HG03097 (cell line): Measurements from ENCODE around the gene ACY1.

ENCODE experiments used
- ATAC-seq: cut with Tn5 transposase; IDR thresholded peaks from one replicate; pipeline ENCODE4 v1.9.1; 2021; ENCODE audit not compliant: unreplicated experiment, low FRiP score

ACY1 gene

GRCh38 chr3:51982838-51983577 lies at the start of gene ACY1:
Gene ACY1, plus strand, starts transcription at chr3:51983535. Its CDS starts 530 bp downstream, at chr3:51984065.
- peak; percentile 75 for ATAC-seq

- no peak for ATAC-seq
These were observed 49.0 kb upstream of the ACY1 start for GRCh38 chr3:51934139-51934850.

- no peak for ATAC-seq
These were observed 48.1 kb upstream of the ACY1 start for GRCh38 chr3:51934991-51935885.

GRCh38 chr3:51935886-51936755 lies 47.2 kb upstream of the ACY1 start:
- no peak for ATAC-seq

- no peak for ATAC-seq
These were observed 46.3 kb upstream of the ACY1 start for GRCh38 chr3:51937014-51937413.

GRCh38 chr3:51937611-51938450 lies 45.5 kb upstream of the ACY1 start:
- ATAC-seq, result no peak

GRCh38 chr3:51938780-51939425 lies 44.4 kb upstream of the ACY1 start:
- ATAC-seq, result no peak

GRCh38 chr3:51940648-51941462 lies 42.5 kb upstream of the ACY1 start:
- no peak for ATAC-seq

- no peak for ATAC-seq
These were observed 41.9 kb upstream of the ACY1 start for GRCh38 chr3:51941463-51941797.

GRCh38 chr3:51941798-51942602 lies 41.3 kb upstream of the ACY1 start, which contains the start of the genes PARP3 and RRP9:
Gene PARP3, plus strand, starts transcription at chr3:51942363. Its CDS starts 993 bp downstream, at chr3:51943356.
Gene RRP9, minus strand, starts transcription at chr3:51941904. Its CDS starts 37 bp downstream, at chr3:51941867.
- ATAC-seq, result peak; percentile 88

- peak; percentile 0 for ATAC-seq
These were observed 40.5 kb upstream of the ACY1 start for GRCh38 chr3:51942603-51943450.

- ATAC-seq, result no peak
These were observed 39.6 kb upstream of the ACY1 start for GRCh38 chr3:51943451-51944391.

GRCh38 chr3:51944451-51945021 lies 38.8 kb upstream of the ACY1 start:
- ATAC-seq, result no peak

GRCh38 chr3:51945031-51945840 lies 38.1 kb upstream of the ACY1 start:
- no peak for ATAC-seq
